Colon (tissue), 2 donors: ENCODE results near the gene P4HTM.
A peak's percentile ranks its signal among the peaks of the same experiment; 100 is the strongest.
"Not testable (repeated sequence)": the region's sequence is repeated elsewhere in the genome, so short reads cannot be mapped to it uniquely, and the experiment has no call there.

ENCODE experiments used
- FAIRE-seq: peaks from 2 replicates; lab custom pipeline; 2012; peaks lifted over from hg19 to GRCh38; lab: Jason Lieb, UNC
- donor health status: control.
- donor health status: control.

Gene P4HTM

DNA sequence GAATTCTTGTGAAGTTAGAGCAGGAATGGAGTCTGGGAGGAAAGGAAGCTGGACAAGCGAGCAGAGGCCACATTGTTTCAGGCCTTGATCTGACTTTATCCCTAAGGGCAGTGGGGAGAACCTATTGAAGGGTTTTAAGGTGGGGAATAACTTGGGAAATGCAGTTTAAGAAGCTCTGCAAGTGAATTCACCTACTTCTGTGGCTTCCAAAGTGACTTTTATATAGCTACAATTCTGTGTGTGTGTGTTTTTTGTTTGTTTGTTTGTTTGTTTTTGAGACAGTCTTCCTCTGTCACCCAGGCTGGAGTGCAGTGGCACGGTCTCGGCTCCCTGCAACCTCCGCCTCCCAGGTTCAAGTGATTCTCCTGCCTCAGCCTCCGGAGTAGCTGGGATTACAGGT, 18.6 kb downstream of the P4HTM start:
- FAIRE-seq: not testable (repeated sequence)

DNA sequence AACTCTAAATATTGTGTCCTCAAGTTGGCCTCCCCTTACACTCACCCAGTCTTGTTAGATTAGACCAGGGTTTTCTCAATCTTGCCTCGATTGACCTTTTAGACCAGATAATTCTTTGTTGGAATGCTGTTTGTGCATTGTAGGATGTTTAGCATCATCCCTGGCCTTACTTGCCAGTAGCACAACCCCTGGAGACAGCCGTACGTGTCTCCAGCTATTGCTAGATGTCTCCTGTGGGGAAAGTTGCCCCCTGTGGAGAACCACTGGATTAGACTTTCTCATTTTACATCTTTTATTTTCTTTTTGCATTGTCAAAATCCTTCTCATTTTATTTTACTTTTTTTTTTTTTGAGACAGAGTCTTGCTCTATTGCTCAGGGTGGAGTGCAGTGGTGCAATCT, 19.4 kb downstream of the P4HTM start:
- FAIRE-seq: no peak

- FAIRE-seq: no peak
Observed at GRCh38 chr3:49012441-49013017, 22.5 kb downstream of the P4HTM start.

- FAIRE-seq: no peak
Observed at GRCh38 chr3:49013113-49013737, 23.2 kb downstream of the P4HTM start.

- no peak for FAIRE-seq
Observed at GRCh38 chr3:49013738-49014660, 24.0 kb downstream of the P4HTM start.

- no peak for FAIRE-seq
Observed at GRCh38 chr3:49015072-49015471, 25.0 kb downstream of the P4HTM start.

- no peak for FAIRE-seq
Observed at GRCh38 chr3:49015765-49016164, 25.7 kb downstream of the P4HTM start.

DNA sequence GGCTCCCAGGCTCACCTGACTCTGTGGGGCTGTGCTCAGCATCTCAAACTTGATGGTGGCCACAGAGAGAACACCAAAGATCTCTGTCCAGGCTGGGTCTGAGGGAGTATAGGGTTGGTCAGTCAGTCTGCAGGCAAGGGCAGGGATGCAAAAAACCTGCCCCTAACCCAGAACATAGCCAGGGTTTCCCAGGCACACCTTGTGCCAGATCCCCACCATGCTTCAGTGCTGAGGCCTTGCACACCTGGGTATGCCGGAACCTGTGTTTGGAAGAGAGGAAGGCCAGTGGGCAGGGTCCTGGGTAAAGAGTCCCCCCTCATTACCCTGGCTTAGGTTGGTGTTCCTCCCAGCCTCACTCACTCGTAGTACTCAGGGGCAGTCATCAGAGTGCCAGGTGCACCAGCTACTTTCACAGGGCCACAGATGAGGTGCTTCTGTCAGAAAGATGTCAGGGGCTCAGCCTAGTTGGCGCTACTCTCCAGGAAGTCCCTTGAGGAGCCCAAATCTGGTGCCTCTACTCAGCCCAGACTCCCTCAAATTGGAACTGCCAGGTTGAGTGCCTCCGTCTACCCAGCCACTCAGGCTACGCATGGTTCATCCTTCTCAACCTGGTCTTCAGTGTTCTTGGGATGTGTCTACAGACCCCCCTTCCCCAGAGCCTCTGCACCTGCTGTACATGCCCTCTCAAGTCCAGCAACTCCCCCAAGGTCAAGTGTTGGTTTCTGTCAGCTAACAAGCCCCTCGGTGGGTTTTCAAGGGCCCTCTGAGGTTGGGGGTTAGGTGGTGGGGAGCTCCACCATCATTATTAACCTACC, 26.6 kb downstream of the P4HTM start:
- no peak for FAIRE-seq

DNA sequence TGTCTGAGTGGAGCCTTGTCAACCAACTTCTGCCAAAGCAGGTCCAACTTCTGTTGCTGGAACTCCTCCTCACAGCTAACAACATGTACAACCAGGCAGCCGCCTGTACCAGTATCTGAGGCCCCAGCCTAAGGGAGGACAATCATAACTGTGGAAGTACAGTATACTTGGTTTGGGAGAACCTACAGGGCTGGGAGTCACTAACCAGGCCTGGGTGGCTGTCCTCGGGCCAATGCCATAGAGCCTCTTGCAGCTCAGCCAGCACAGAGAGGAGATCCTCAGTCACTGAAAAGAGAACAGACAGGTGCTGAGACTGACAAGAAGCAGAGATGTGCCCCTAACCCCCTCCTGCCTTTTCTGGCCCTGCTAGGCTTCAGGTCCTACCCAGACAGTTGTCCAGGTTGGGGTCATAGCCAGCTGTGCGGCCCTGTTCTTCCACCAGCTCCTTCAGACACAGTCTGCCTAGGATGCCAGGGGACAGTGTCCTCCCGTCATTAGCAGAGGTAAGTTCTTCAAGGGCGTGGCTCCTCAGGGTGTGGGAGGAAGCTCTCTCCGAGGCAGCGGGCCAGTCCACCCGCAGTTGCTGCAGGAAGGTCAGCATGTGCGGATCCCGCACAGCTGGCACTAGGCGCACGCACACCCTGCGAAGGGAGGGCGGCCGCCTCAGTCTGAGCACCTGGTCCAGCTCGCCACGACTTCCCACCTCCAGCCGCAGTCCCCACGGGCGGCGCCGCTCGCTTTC, 27.4 kb downstream of the P4HTM start:
- no peak for FAIRE-seq

- no peak for FAIRE-seq
Observed at GRCh38 chr3:49017971-49018706, 28.1 kb downstream of the P4HTM start, which contains the start of gene DALRD3. TSS of gene DALRD3 (minus strand) at chr3:49018580. CDS start at chr3:49018564, 16 bp downstream.

GRCh38 chr3:49018707-49019006, 28.6 kb downstream of the P4HTM start:
- FAIRE-seq: no peak

GRCh38 chr3:49019941-49020329, 29.9 kb downstream of the P4HTM start:
- no peak for FAIRE-seq

DNA sequence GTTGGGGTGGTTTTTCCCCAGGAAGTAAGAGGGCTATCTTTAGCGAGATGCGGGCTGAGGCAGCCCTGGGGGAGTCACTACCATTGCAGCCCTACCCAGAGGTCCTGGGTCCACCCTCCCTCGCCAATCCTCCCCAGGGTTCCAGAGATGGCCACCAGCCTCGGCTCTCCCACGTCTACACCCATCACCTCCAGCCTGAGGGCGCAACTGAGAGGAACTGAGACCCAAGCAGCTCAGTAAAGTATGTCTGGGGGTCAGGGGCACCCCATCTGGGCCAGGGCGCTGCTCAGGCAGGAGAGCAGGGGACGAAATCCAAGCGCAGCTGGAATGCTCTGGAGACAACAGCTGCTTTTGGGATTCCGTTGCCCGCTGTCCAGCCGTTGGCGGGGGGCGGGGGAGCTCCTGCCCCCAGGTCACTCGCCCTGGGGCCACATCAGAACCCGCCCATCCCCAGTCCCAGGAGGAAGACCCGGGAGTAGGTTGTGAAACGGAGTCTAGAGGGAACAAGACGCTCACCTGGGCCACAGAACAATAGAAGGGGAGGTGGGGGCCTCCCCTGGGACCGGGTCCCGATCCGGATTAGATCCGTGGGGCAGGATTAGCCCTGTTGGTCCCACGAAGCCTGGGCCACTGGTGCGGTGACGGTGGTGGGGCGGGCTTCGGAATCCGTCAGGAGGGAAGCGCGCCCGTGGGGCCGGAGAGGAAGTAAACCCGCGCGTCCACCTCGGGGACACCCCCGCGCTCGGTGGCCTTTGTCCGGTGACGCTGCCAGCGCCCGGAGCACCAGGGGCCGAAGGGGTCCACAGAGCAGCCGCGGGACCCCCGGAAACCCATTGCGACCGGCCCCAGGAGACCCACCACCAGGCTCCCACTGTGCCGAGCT, 30.5 kb downstream of the P4HTM start:
- FAIRE-seq: no peak

- peak; percentile 18 for FAIRE-seq
Observed at GRCh38 chr3:49021213-49021812, 31.3 kb downstream of the P4HTM start.

GRCh38 chr3:49021813-49022687, 32.0 kb downstream of the P4HTM start, which contains the start of gene NDUFAF3:
TSS of gene NDUFAF3 (plus strand) at chr3:49022121. CDS start at chr3:49022145, 24 bp downstream.
- FAIRE-seq: no peak

DNA sequence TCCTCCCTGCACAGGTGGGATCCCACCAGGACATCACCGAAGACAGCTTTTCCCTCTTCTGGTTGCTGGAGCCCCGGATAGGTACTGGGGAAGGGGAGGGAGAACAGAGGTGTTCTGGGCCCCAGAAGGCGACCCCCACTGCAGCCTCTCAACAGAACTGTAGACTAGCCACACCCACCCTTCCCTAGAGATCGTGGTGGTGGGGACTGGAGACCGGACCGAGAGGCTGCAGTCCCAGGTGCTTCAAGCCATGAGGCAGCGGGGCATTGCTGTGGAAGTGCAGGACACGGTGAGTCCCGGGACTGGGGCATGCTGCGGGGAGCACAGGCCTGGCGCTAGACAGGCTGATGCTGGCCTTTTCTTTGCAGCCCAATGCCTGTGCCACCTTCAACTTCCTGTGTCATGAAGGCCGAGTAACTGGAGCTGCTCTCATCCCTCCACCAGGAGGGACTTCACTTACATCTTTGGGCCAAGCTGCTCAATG, 32.7 kb downstream of the P4HTM start:
- no peak for FAIRE-seq

GRCh38 chr3:49023775-49024174, 33.7 kb downstream of the P4HTM start:
- FAIRE-seq: no peak

DNA sequence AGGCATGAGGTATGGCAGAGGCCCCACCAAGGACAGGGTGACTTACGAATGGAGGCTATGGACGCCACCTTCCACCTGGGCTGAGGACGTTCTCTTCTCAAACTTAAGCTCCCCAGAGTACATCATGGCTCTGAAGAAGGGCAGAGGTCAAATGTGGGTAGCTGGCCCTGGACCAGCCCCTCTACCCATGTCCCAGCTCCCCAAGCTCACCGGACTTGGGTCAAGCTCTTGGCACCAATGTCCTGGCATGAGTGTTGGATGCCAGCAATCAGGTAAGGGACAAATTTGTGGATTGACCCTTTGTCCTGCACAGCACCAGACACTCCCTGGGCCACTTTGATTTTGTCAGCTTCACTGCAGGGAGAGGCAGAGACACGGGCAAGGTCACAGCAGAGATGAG, 34.4 kb downstream of the P4HTM start:
- FAIRE-seq: no peak
